SHP77 (cell line): ENCODE measurements around the gene TIMM44.
"Not testable (repeated sequence)": the region's sequence is repeated elsewhere in the genome, so short reads cannot be mapped to it uniquely, and the experiment has no call there.

Source experiments
- DNase-seq, 2 experiments: peaks; one replicate each; lab custom pipeline; 2025; lab: John Stamatoyannopoulos, UW

The TIMM44 gene

GRCh38 chr19:7947939-7948338 lies 4.5 kb upstream of the TIMM44 start:
- no peak for DNase-seq

GRCh38 chr19:7944177-7944761 lies 803 bp upstream of the TIMM44 start:
- DNase-seq: peak; percentile 67 to 86

- DNase-seq: no peak
These were observed 454 bp downstream of the TIMM44 start for GRCh38 chr19:7942981-7943443.

- no peak for DNase-seq
These were observed 1.4 kb downstream of the TIMM44 start for GRCh38 chr19:7941895-7942596.

GRCh38 chr19:7940841-7941240 lies 2.6 kb downstream of the TIMM44 start:
- no peak for DNase-seq

- no peak for DNase-seq
These were observed 8.7 kb downstream of the TIMM44 start for GRCh38 chr19:7934766-7935165.

- no peak for DNase-seq
These were observed 9.4 kb downstream of the TIMM44 start for GRCh38 chr19:7933828-7934725.

- no peak for DNase-seq
These were observed 10.1 kb downstream of the TIMM44 start for GRCh38 chr19:7933411-7933810.

- no peak for DNase-seq
These were observed 10.6 kb downstream of the TIMM44 start for GRCh38 chr19:7932930-7933300.

GRCh38 chr19:7932276-7932929 lies 11.1 kb downstream of the TIMM44 start:
- no peak for DNase-seq

GRCh38 chr19:7931221-7932061 lies 12.0 kb downstream of the TIMM44 start:
- DNase-seq: no peak

GRCh38 chr19:7930765-7931164 lies 12.7 kb downstream of the TIMM44 start:
- DNase-seq: no peak

GRCh38 chr19:7930030-7930429 lies 13.4 kb downstream of the TIMM44 start:
- DNase-seq: not testable (repeated sequence)

- DNase-seq: peak; percentile 15 to 28
These were observed 14.4 kb downstream of the TIMM44 start for GRCh38 chr19:7928741-7929701.

GRCh38 chr19:7928334-7928706 lies 15.1 kb downstream of the TIMM44 start:
- DNase-seq: no peak

- no peak for DNase-seq
These were observed 15.7 kb downstream of the TIMM44 start for GRCh38 chr19:7927605-7928333.

- peak in 1 of 2 experiments; percentile 27 for DNase-seq
These were observed 16.5 kb downstream of the TIMM44 start for GRCh38 chr19:7926727-7927604.

- DNase-seq: peak; percentile 25 to 43
These were observed 17.3 kb downstream of the TIMM44 start, which contains the start of gene CTXN1 for GRCh38 chr19:7926021-7926726. TSS of gene CTXN1 (minus strand) at chr19:7926135. CDS start at chr19:7925538, 597 bp downstream.
